BJ (cell line): ENCODE measurements around the gene EYA4. TPM values are rescaled to one million over a fixed set of nuclear protein-coding genes. Genes with fewer than 3 reads are reported as not detected.
"Not testable (repeated sequence)": the region's sequence is repeated elsewhere in the genome, so short reads cannot be mapped to it uniquely, and the experiment has no call there.

Source experiments
- CTCF ChIA-PET: fragments of 350-600 bp; formaldehyde crosslinking; extraction: SDS; loops from one replicate; lab custom pipeline; 2021; ENCODE audit warnings: antibody characterized with exemption, inconsistent platforms; lab: Yijun Ruan, JAX
- POLR2A ChIA-PET: fragments of 300-600 bp; sonication (Branson Sonifier 250); formaldehyde crosslinking; extraction: SDS; loops from one replicate; lab custom pipeline; 2021; ENCODE audit warnings: antibody characterized with exemption; lab: Charles Lee
- DNase-seq: peaks from one replicate; pipeline ENCODE4 v3.0.0-alpha.2; 2011; ENCODE audit warnings: low read depth
- H3K27me3 ChIP-seq: 2 replicates; pipeline ENCODE4 v1.6.0; 2011; ENCODE audit warnings: low read length; ENCODE audit not compliant: control insufficient read depth, insufficient read depth
- H3K36me3 ChIP-seq: 2 replicates; pipeline ENCODE4 v1.5.1; 2011; ENCODE audit warnings: low read length; ENCODE audit not compliant: control insufficient read depth, insufficient read depth
- H3K4me3 ChIP-seq: 2 replicates; pipeline ENCODE4 v1.5.1; 2011; ENCODE audit warnings: low read depth, mild to moderate bottlenecking, control low read depth, low read length
- CTCF ChIP-seq: IDR thresholded peaks from 2 replicates; pipeline ENCODE4 v1.5.1; 2011; ENCODE audit warnings: low read depth, mild to moderate bottlenecking, control low read depth, inconsistent platforms, low read length, moderate library complexity; ENCODE audit not compliant: insufficient read depth
- polyA plus RNA-seq: library from polyadenylated mRNA; depleted of rRNA; stranded (reverse); fragments of >200 nt; gene quantifications from 2 replicates; pipeline ENCODE4 v1.2.3, GENCODE V29; 2011

Gene EYA4
- polyA plus RNA-seq, 1 experiment, result 0.32 TPM

- H3K27me3 ChIP-seq, result no peaks in the 10 kb centered on the region
These were observed 153.5 kb downstream of the EYA4 start for GRCh38 chr6:133394630-133395029.

GRCh38 chr6:133396233-133396983, 155.3 kb downstream of the EYA4 start:
- Histone ChIP-seq H3K4me3 (no peak overlapping the region), H3K36me3 (no peaks in the 10 kb centered on the region), H3K27me3 (no peaks in the 10 kb centered on the region)
- no peak for DNase-seq
- ChIA-PET CTCF (no interaction called here), POLR2A (no interaction called here)
- no peak for TF ChIP-seq CTCF

More at GRCh38 chr6:133394630-133395029, 153.5 kb downstream of the EYA4 start:
- no peak for TF ChIP-seq CTCF
- no peaks in the 10 kb centered on the region for H3K36me3 ChIP-seq
- POLR2A ChIA-PET, result no interaction called here
- no peak for DNase-seq
- no peak overlapping the region for H3K4me3 ChIP-seq
- CTCF ChIA-PET, result no interaction called here

GRCh38 chr6:133396984-133397348, 155.8 kb downstream of the EYA4 start:
- H3K27me3 ChIP-seq, result no peaks in the 10 kb centered on the region
- no peak for TF ChIP-seq CTCF
- no peaks in the 10 kb centered on the region for H3K36me3 ChIP-seq
- DNase-seq, result no peak
- no peak overlapping the region for H3K4me3 ChIP-seq
- ChIA-PET CTCF (no interaction called here), POLR2A (no interaction called here)

GRCh38 chr6:133397601-133398000, 156.4 kb downstream of the EYA4 start:
- H3K4me3 ChIP-seq, DNase-seq, H3K36me3 ChIP-seq, H3K27me3 ChIP-seq, POLR2A ChIA-PET, CTCF ChIA-PET: not testable (repeated sequence)

GRCh38 chr6:133399426-133399825, 158.3 kb downstream of the EYA4 start:
- POLR2A ChIA-PET, result no interaction called here
- no peak for TF ChIP-seq CTCF
- no peak for DNase-seq

GRCh38 chr6:133404151-133404550, 163.0 kb downstream of the EYA4 start:
- no peak for TF ChIP-seq CTCF
- Histone ChIP-seq H3K36me3 (no peaks in the 10 kb centered on the region), H3K4me3 (no peak overlapping the region), H3K27me3 (no peaks in the 10 kb centered on the region)
- ChIA-PET CTCF (no interaction called here), POLR2A (no interaction called here)
- DNase-seq, result no peak

More at GRCh38 chr6:133399426-133399825, 158.3 kb downstream of the EYA4 start:
- H3K27me3 ChIP-seq, result no peaks in the 10 kb centered on the region
- no peaks in the 10 kb centered on the region for H3K36me3 ChIP-seq
- CTCF ChIA-PET, result no interaction called here
- H3K4me3 ChIP-seq, result no peak overlapping the region
